ENCODE data around the gene YPEL2.

Gene YPEL2

DNA sequence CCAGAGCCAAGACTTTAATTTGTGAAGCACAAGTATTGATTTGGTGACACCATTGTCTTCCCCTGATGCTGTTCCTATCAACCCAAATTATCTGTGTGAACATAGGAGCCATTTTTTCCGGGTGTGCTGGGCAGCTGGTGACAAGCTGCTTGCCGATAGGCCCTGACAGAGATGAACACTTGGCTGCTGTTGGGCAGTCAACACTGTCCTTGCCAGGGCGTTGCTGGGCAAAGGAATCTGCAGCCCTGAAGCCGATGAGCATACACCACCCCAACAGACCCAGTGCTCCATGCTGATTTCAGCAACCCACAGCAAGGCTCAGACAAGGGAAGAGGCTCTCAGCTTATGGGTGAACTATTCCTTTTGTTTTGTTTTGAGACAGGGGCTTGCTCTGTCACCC is 105.4 kb downstream of the YPEL2 start:
- DNase-seq, result no peak

GRCh38 chr17:59437791-59438281 is 106.4 kb downstream of the YPEL2 start:
- no peak for DNase-seq

GRCh38 chr17:59439262-59439661 is 107.8 kb downstream of the YPEL2 start:
- DNase-seq, result no peak

- DNase-seq, result no peak
These were observed 108.3 kb downstream of the YPEL2 start for GRCh38 chr17:59439741-59440211.

GRCh38 chr17:59440757-59441463 is 109.5 kb downstream of the YPEL2 start:
- DNase-seq, result peak; percentile 76

DNA sequence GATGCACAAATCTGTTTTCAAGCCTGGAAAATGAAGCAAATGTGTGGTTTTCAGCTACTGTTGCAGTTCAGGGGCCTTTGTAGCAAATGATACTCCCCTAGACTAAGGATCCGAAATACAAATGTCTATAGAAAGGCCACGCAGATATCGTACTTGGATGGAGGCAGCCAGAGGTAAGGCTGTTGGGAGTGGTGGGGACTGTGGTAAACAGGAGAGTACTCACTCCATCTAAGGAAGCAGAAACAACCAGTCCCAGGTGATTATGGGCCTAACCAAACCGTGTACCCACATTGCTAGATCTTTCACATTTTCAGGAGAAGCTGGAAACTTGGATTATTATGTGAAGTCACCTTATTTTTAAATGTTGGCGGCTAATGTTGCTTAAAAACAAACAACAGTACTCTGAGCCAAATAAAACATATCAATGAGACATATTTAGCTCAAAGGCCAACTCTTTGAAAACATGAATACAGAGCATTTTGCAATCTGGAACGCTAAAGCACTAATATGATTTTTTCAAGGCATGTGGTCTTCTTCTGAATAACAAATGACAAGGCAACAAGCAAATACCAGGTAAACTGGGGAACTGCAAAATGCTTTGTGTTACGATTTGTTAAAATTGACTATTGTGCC is 110.1 kb downstream of the YPEL2 start:
- no peak for DNase-seq

GRCh38 chr17:59443106-59443505 is 111.7 kb downstream of the YPEL2 start:
- DNase-seq, result no peak

All from central memory CD4-positive, alpha-beta T cell (primary cell).